Nephron (organoid): ENCODE data around the gene CARD8.
A peak's percentile ranks its signal among the peaks of the same experiment; 100 is the strongest.
"Not testable (repeated sequence)": the region's sequence is repeated elsewhere in the genome, so short reads cannot be mapped to it uniquely, and the experiment has no call there.

Source experiments
- H3K27ac Mint-ChIP-seq, 3 experiments: 2 replicates each; pipeline ENCODE4 v1.8.0; 2020; ENCODE audit warnings: mixed read lengths in 3 of 3, mild to moderate bottlenecking in 2 of 3, moderate library complexity in 1 of 3
- H3K27me3 Mint-ChIP-seq: 2 replicates; pipeline ENCODE4 v1.8.0; 2021; ENCODE audit warnings: low read depth, mild to moderate bottlenecking, moderate library complexity, mixed read lengths
- H3K36me3 Mint-ChIP-seq: 2 replicates; pipeline ENCODE4 v1.8.0; 2020; ENCODE audit warnings: low read depth, mixed read lengths
- H3K4me1 Mint-ChIP-seq: 2 replicates; pipeline ENCODE4 v1.8.0; 2020; ENCODE audit warnings: mixed read lengths
- H3K4me3 Mint-ChIP-seq, 3 experiments: 2 replicates each; pipeline ENCODE4 v1.8.0; 2020; ENCODE audit warnings: mild to moderate bottlenecking in 3 of 3, mixed read lengths in 3 of 3, moderate library complexity in 2 of 3
- H3K9me3 Mint-ChIP-seq: 2 replicates; pipeline ENCODE4 v1.8.0; 2020; ENCODE audit warnings: mixed read lengths
- TF ChIP-seq, protein P1 (sequence below), 3 experiments: fragments of 200-600 bp; sonication (generic); IDR thresholded peaks; one replicate each; pipeline ENCODE4 v1.5.0; 2021; ENCODE audit warnings: antibody characterized with exemption in 3 of 3; ENCODE audit not compliant: unreplicated experiment in 3 of 3

The CARD8 gene

DNA sequence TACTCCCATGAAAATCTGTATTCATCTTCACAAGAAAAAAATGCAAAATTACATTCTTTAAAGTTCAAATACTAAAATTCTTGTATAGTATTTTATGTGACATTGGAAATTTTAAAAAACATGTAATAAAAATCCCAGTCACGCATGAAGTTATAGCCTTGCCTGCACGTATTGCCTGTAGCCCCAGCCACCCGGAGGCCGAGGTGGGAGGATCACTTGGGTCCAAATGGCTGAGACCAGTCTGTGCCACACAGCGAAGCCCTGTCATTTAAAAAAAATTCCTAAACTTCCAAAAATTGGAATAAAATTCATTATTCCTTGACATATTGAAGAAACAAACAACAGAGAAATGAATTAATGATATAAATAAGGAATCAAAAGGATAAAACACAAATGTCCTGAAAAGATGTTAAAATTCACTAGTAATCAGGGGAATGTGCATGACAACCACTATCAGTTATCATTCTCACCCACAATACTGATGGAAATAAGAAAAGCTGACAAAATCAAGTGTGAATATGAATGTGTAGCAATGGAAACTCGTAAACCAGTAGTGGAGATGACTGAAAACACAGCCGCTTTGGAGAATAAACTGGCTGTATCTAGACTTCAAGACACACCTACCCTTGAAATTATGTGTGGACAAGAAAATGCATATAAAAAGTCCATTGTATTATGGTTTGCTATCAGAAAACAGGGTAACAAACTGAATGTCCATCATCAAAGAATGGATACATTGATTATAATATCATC, 7.5 kb downstream of the CARD8 start:
- Mint-ChIP-seq H3K4me3 (no peak overlapping the region), H3K27me3 (no peaks in the 10 kb centered on the region), H3K27ac (no peak overlapping the region), H3K4me1 (peaks cover 8% of the 10 kb centered on the region), H3K36me3 (peaks cover 42% of the 10 kb centered on the region), H3K9me3 (no peaks in the 10 kb centered on the region)
- TF ChIP-seq, protein P1, sequence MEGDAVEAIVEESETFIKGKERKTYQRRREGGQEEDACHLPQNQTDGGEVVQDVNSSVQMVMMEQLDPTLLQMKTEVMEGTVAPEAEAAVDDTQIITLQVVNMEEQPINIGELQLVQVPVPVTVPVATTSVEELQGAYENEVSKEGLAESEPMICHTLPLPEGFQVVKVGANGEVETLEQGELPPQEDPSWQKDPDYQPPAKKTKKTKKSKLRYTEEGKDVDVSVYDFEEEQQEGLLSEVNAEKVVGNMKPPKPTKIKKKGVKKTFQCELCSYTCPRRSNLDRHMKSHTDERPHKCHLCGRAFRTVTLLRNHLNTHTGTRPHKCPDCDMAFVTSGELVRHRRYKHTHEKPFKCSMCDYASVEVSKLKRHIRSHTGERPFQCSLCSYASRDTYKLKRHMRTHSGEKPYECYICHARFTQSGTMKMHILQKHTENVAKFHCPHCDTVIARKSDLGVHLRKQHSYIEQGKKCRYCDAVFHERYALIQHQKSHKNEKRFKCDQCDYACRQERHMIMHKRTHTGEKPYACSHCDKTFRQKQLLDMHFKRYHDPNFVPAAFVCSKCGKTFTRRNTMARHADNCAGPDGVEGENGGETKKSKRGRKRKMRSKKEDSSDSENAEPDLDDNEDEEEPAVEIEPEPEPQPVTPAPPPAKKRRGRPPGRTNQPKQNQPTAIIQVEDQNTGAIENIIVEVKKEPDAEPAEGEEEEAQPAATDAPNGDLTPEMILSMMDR (IDR thresholded peaks at IDR 0.05; ENCODE audit: unreplicated experiment in 3 of 3) = no peak

DNA sequence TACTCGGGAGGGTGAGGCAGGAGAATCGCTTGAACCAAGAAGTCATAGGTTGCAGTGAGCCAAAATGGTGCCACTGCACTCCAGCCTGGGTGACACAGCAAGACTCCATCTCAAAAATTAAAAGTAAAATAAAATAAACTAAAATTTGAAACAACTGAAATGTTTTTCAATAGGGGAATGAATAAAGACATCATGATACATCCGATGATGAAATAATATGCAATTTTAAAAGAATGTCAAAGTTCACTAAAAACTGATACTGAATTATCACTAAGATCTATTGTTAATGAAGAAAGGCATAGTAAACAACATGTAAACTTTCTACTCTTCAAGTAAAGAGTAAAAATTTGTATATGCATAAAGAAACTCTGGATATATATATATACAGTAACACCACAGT, 8.5 kb downstream of the CARD8 start:
- Mint-ChIP-seq H3K27ac (no peak overlapping the region), H3K27me3 (no peaks in the 10 kb centered on the region), H3K9me3 (no peaks in the 10 kb centered on the region), H3K36me3 (peaks cover 43% of the 10 kb centered on the region), H3K4me1 (no peaks in the 10 kb centered on the region), H3K4me3 (no peak overlapping the region)
- TF ChIP-seq, protein P1 (IDR thresholded peaks at IDR 0.05; ENCODE audit: unreplicated experiment in 3 of 3) = no peak

DNA sequence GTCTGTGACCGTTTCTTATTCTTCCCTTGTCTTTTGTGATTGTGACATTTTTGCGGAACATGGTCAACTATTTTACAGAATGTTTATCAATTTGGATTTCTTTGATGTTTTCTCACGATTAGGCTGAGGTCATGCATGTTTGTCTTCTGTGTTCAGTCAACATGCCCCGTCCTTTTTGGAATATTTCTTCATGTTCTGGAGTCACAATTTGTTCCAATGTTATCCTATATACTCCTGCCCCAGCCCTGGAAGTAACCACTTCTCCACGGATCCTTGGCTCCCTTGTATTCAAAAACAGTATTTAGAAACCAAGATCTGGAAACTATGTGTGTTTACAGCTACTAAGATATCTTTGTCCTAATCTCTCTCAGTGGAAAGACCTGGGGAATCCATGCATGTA, 9.6 kb downstream of the CARD8 start:
- H3K27ac Mint-ChIP-seq = no peak overlapping the region
- H3K4me1 Mint-ChIP-seq = no peaks in the 10 kb centered on the region

DNA sequence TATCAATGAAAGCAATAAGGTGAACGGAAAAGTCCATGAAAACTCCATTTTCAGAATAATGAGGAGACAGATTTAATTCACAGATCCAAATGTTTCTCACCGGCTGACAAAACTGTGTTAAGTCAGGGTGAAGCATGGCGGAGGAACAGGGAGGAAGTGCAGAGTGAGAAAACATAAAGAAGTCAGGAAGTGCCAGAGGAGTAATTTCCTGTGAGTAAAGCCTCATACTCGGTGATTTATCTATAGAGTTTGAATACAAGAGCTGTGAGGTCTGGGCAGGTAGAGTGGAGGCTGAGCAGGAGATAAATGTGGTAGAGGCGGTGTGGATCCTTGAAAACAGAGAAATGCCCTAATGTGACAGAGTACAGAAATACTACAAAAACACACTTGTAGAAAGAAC, 11.4 kb downstream of the CARD8 start:
- peaks cover 54% of the 10 kb centered on the region for H3K36me3 Mint-ChIP-seq
- H3K27ac Mint-ChIP-seq = peak overlapping the region; percentile 11 to 73 (median 30)
- no peaks in the 10 kb centered on the region for H3K4me1 Mint-ChIP-seq
- no peaks in the 10 kb centered on the region for H3K27me3 Mint-ChIP-seq
- TF ChIP-seq, protein P1 (IDR thresholded peaks at IDR 0.05; ENCODE audit: unreplicated experiment in 3 of 3) = no peak
- H3K4me3 Mint-ChIP-seq = no peak overlapping the region
- no peaks in the 10 kb centered on the region for H3K9me3 Mint-ChIP-seq

More for the DNA sequence above, 9.6 kb downstream of the CARD8 start:
- H3K4me3 Mint-ChIP-seq = no peak overlapping the region
- no peaks in the 10 kb centered on the region for H3K27me3 Mint-ChIP-seq
- TF ChIP-seq, protein P1 (IDR thresholded peaks at IDR 0.05; ENCODE audit: unreplicated experiment in 3 of 3) = no peak
- peaks cover 52% of the 10 kb centered on the region for H3K36me3 Mint-ChIP-seq
- H3K9me3 Mint-ChIP-seq = no peaks in the 10 kb centered on the region

DNA sequence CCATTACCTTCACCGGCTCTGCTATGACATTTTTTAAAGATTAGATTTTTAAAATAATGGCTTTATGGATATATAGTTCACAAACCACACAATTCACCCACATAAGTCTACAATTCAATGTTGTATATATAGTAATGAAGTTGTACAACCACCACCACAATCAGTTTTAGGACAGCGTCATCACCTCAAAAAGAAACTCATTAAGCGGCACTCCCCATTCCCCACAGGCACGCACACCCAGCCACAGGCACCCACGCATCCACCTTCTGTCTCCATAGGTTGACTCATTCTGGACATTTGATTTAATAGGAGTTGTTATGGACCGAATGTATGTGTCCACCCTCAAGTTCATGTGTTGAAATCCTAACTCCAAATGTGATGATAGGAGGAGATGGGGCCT, 13.9 kb downstream of the CARD8 start:
- H3K9me3 Mint-ChIP-seq, H3K27ac Mint-ChIP-seq, H3K4me1 Mint-ChIP-seq, H3K4me3 Mint-ChIP-seq, H3K27me3 Mint-ChIP-seq: not testable (repeated sequence)
- peaks cover 59% of the 10 kb centered on the region for H3K36me3 Mint-ChIP-seq

DNA sequence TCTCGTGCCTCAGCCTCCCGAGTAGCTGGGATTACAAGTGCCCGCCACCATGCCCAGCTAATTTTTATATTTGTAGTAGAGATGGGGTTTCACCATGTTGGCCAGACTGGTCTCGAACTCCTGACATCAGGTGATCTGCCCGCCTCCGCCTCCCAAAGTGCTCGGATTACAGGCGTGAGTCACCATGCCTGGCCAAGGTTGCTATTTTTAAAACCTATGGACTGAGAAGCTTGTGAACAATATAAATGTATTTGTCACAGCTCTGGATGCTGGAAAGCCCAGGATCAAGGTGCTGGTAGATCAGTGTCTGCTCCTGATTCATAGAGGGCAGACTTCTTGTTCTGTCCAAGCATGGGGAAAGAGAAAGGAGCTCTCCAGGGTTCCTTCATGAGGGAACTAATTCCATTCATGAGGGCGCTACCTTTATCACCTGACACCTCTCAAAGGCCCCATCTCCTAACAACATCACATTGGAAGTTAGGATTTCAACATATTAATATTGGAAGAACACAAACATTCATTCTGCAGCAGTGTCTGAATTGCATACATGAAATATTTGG, 16.1 kb downstream of the CARD8 start:
- Mint-ChIP-seq H3K36me3 (peaks cover 57% of the 10 kb centered on the region), H3K9me3 (no peaks in the 10 kb centered on the region), H3K4me3 (no peak overlapping the region), H3K27me3 (no peaks in the 10 kb centered on the region), H3K27ac (no peak overlapping the region), H3K4me1 (no peaks in the 10 kb centered on the region)
- TF ChIP-seq, protein P1 (IDR thresholded peaks at IDR 0.05; ENCODE audit: unreplicated experiment in 3 of 3) = no peak
